Uterine smooth muscle cell (primary cell): ENCODE measurements around the gene FOXQ1. TPM values are rescaled to one million over a fixed set of nuclear protein-coding genes. Genes with fewer than 3 reads are reported as not detected.

Source experiments
- total RNA-seq: library from RNA; depleted of rRNA; stranded (reverse); fragments of >200 nt; gene quantifications from 2 replicates; pipeline ENCODE4 v1.2.3, GENCODE V29; 2014

FOXQ1 gene
- total RNA-seq = 0.33 TPM in 1 of 2 replicates, not detected in the other

DNA sequence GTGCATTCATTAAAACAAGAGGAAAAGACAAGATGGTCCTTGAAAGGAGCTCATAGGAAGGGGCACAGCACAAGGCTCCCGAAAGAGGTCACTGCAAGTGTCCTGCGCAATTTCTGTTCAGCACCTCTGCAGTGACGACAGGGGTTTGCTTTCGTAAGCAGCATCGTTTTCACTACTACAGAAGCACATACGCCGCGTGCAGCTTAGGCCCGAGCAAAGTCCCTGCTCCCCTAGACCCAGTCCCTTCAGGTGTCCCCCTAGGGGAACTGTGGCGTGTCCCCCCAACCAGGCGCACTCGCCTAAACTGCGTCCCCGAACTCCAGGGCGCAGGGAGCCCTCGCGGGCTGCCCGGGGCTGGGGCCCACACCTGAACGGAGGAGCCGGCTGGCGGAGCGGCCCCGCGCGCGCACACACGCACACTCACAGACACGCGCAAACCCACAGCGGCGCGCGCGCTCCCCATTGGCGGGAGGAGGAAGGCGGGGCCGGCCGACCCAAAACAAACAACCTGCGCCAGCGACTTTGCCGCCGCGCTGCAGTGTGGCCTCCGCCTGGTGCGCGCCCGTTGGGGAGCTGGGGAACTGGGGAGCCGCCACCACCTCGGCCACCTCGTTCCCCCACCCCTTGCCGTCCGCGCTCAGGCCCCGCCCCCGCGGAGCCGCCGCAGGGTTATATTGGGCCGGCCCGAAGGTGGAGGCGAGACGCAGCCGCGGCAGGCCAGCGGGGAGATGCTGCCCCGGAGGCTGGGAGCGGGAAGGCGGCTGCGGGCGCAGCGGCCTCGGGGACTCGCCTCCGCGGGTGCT, at the start of gene FOXQ1:
Gene FOXQ1 (plus strand): TSS at position 699 of the 803 bp plus-strand sequence. CDS start 607 bp downstream, outside the sequence.

Other genes starting within 250 kb of the FOXQ1 start
- gene FOXF2, start 77.5 kb downstream of the FOXQ1 start, total RNA-seq = 0.25 and 0.55 TPM in 2 replicates